ENCODE measurements around the gene KRTAP13-4. TPM values are rescaled to one million over a fixed set of nuclear protein-coding genes. Genes with fewer than 3 reads are reported as not detected.

Gene KRTAP13-4
- polyA plus RNA-seq, 2 of the 4 experiments (the other 2 are of a cell fraction), result not detected

GRCh38 chr21:30425826-30426225, 4.2 kb upstream of the KRTAP13-4 start, which contains the start of gene KRTAP13-3:
Gene KRTAP13-3 (minus strand): TSS chr21:30425926. CDS start chr21:30425912, 14 bp downstream.
- ChIA-PET CTCF (no interaction called here), POLR2A (no interaction called here)
- no peak for TF ChIP-seq HOXB5 (CRISPR knock-in tag; IDR thresholded peaks at IDR 0.05)
- TF ChIP-seq POLR2AphosphoS2 (conservative IDR thresholded peaks at IDR 0.05; ENCODE audit: low read length), result no peak
- TF ChIP-seq CTCF (IDR thresholded peaks at IDR 0.05), result no peak
- no peak for TF ChIP-seq EHF (CRISPR knock-in tag; IDR thresholded peaks at IDR 0.05)
- TF ChIP-seq SREBF2 (IDR thresholded peaks at IDR 0.05), result no peak
- no peak for TF ChIP-seq FOXS1 (CRISPR knock-in tag; IDR thresholded peaks at IDR 0.05)
- no peak for TF ChIP-seq HES2 (IDR thresholded peaks at IDR 0.05)
- DNase-seq (ENCODE audit: low read depth in 1 of 2, low spot score in 1 of 2) (no peak), ATAC-seq (no peak), FAIRE-seq (no peak)
- Histone ChIP-seq H3K4me3 (no peak within 1 kb of the TSS), H3K27ac (no peak within 1 kb of the TSS), H3K4me2 (no peak within 1 kb of the TSS), H3K9me3 (no peaks in the 10 kb centered on the region), H3K4me1 (no peaks in the 10 kb centered on the region)
- 16% methylated on average over 5 of the region's 5 CpGs for WGBS (ENCODE audit: missing lambda C conversion rate)

GRCh38 chr21:30426731-30427130, 3.3 kb upstream of the KRTAP13-4 start:
- no peak for FAIRE-seq
- DNase-seq (ENCODE audit: low read depth in 1 of 2, low spot score in 1 of 2), result no peak
- ChIA-PET CTCF (no interaction called here), POLR2A (no interaction called here)
- Histone ChIP-seq H3K27ac (no peak overlapping the region), H3K4me1 (no peaks in the 10 kb centered on the region), H3K4me3 (no peak overlapping the region), H3K4me2 (no peak overlapping the region), H3K9me3 (no peaks in the 10 kb centered on the region)
- ATAC-seq, result no peak
- 0% methylated on average over 3 of the region's 3 CpGs for WGBS (ENCODE audit: missing lambda C conversion rate)
- no peak for TF ChIP-seq HOXB13 (CRISPR knock-in tag; IDR thresholded peaks at IDR 0.05; ENCODE audit: low read depth)
- TF ChIP-seq ZFP36 (IDR thresholded peaks at IDR 0.05; ENCODE audit: borderline replicate concordance, partially characterized antibody), result no peak
- TF ChIP-seq RAD21 (conservative IDR thresholded peaks at IDR 0.05 in 1 of 2, IDR thresholded peaks at IDR 0.05 in 1 of 2), result no peak
- TF ChIP-seq SREBF2 (IDR thresholded peaks at IDR 0.05), result no peak
- TF ChIP-seq EHMT2 (IDR thresholded peaks at IDR 0.05; ENCODE audit: low read depth), result no peak
- no peak for TF ChIP-seq GATA3 (IDR thresholded peaks at IDR 0.05; ENCODE audit: borderline replicate concordance)
- TF ChIP-seq POLR2A (IDR thresholded peaks at IDR 0.05; ENCODE audit: low read length), result no peak
- TF ChIP-seq RARB (CRISPR knock-in tag; IDR thresholded peaks at IDR 0.05), result no peak

GRCh38 chr21:30434033-30434631, 4.1 kb downstream of the KRTAP13-4 start:
- Histone ChIP-seq H3K4me3 (no peak overlapping the region), H3K4me1 (no peaks in the 10 kb centered on the region), H3K4me2 (no peak overlapping the region), H3K27ac (no peak overlapping the region), H3K9me3 (no peaks in the 10 kb centered on the region)
- POLR2A ChIA-PET, result no interaction called here
- CTCF ChIA-PET, result interaction anchor here (0.8 to 1.1 kb wide), 2 partner anchors 15 to 16 kb away, joined by 3 to 4 read pairs; no protein-coding TSS in a partner anchor
- FAIRE-seq (no peak), DNase-seq (ENCODE audit: low read depth in 1 of 2, low spot score in 1 of 2) (peak in 1 of 2 experiments; percentile 32), ATAC-seq (peak in 1 of 2 experiments; percentile 44; a peak in 1 of 6 replicates)
- 9% methylated on average over 10 of the region's 10 CpGs for WGBS (ENCODE audit: missing lambda C conversion rate)
- TF ChIP-seq RNF2 (IDR thresholded peaks at IDR 0.05; ENCODE audit: borderline replicate concordance, low read depth) (no peak), MYC (IDR thresholded peaks at IDR 0.05; ENCODE audit: borderline replicate concordance, low read length) (no peak), MAX (IDR thresholded peaks at IDR 0.05) (no peak), HDAC2 (IDR thresholded peaks at IDR 0.05) (no peak), EHMT2 (IDR thresholded peaks at IDR 0.05; ENCODE audit: low read depth) (no peak), ESRRA (IDR thresholded peaks at IDR 0.05; ENCODE audit: borderline replicate concordance, low read length) (no peak), ZNF302 (CRISPR knock-in tag; IDR thresholded peaks at IDR 0.05) (no peak), ATOH8 (CRISPR knock-in tag; IDR thresholded peaks at IDR 0.05; ENCODE audit: low read depth) (no peak), KDM5A (IDR thresholded peaks at IDR 0.05) (no peak), HMGXB4 (CRISPR knock-in tag; IDR thresholded peaks at IDR 0.05; ENCODE audit: borderline replicate concordance) (no peak), ELK1 (IDR thresholded peaks at IDR 0.05; ENCODE audit: low read depth, low read length) (no peak), EHF (CRISPR knock-in tag; IDR thresholded peaks at IDR 0.05) (no peak), RAD21 (conservative IDR thresholded peaks at IDR 0.05 in 1 of 2, IDR thresholded peaks at IDR 0.05 in 1 of 2) (no peak), PBX3 (IDR thresholded peaks at IDR 0.05) (no peak), CHD4 (IDR thresholded peaks at IDR 0.05; ENCODE audit: borderline replicate concordance) (no peak), MAZ (IDR thresholded peaks at IDR 0.05; ENCODE audit: borderline replicate concordance, low read depth, low read length) (no peak)
